ENCODE measurements around the gene IRS4.

GRCh38 chrX:108731153-108731552 lies 5.2 kb downstream of the IRS4 start:
- no peak for TF ChIP-seq CTCF (IDR thresholded peaks at IDR 0.05)
- no peak for TF ChIP-seq EZH2 (IDR thresholded peaks at IDR 0.05)
- no peak for TF ChIP-seq EZH2phosphoT487 (IDR thresholded peaks at IDR 0.05)
